T47D (cell line): ENCODE results near the gene MUSK.

Experiments
- DNase-seq, 2 experiments: peaks; one replicate each; pipeline versions ENCODE4 v3.0.0 to v3.0.0-alpha.2; 2011 to 2012; ENCODE audit warnings: low read depth in 1 of 2, low spot score in 1 of 2
- JUND ChIP-seq: IDR thresholded peaks from 2 replicates; pipeline ENCODE4 v1.6.1; 2012; ENCODE audit warnings: low read depth
- in situ Hi-C: cut with HindIII; loops from 2 replicates; pipeline ENCODE4 v1.10.0; 2016; ENCODE audit warnings: low sequenced_read_pairs, low pct_unique_long_range_greater_than_20kb

MUSK gene

DNA sequence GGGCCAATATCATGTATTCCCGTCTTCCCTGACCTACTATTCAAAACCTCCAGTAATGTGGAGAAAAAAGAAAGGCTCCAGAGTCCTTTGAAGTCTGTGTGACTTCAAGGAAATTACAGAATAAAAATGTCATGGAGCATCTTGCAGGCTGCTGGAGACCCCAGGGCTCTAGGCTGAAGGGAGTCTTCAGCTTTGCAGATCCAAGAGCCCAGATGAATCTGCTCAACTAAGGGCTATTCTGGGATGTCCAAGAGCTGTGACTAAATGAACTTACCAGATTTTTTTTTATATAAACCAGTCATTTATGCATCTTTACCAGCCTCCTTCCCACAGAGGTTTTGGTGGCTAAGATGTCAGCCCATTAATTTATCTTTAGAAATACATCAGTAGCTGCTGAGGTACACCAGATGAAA, 167.3 kb downstream of the MUSK start:
- in situ Hi-C loops = no loop called here
- no peak for TF ChIP-seq JUND
- DNase-seq = no peak

DNA sequence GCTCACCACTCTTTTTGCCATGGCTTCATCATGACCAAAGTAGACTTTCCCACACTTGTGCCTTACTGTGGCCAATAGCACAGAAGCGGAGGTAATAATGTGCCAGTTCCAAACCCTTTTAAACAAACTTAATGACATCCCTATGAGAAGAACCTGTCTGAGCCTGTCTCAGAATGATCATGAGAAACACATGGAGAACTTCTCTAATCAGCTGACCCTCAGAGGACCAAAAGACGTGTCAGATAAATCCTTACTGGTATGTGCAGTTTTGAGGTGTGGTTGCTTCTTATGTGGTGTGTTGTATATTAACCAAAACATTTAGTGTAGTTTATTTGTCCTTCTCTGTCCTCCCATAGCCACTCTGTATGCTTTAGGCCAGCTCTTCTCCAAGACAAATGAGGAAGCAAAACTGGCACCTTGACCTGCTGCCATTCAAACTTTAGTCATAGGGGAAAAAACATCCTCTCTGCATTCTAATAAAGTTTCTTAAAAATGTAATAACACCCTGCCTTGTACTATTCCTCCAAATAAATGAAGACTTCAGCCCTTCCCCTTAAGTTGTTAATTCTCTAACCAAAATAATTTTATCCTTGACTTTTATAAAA, 168.9 kb downstream of the MUSK start:
- in situ Hi-C loops = no loop called here
- DNase-seq = no peak

GRCh38 chr9:110842169-110842568, 173.6 kb downstream of the MUSK start:
- peak in 1 of 2 experiments; percentile 75 for DNase-seq
- in situ Hi-C loops = no loop called here
- TF ChIP-seq JUND = no peak

More for the DNA sequence above, 168.9 kb downstream of the MUSK start:
- no peak for TF ChIP-seq JUND

- in situ Hi-C loops = no loop called here
- no peak for TF ChIP-seq JUND
- no peak for DNase-seq
These were observed 174.4 kb downstream of the MUSK start for GRCh38 chr9:110842986-110843385.

- in situ Hi-C loops = no loop called here
- DNase-seq = no peak
- TF ChIP-seq JUND = no peak
These were observed 175.5 kb downstream of the MUSK start for GRCh38 chr9:110844121-110844520.

- no peak for DNase-seq
- in situ Hi-C loops = no loop called here
- TF ChIP-seq JUND = no peak
These were observed 177.6 kb downstream of the MUSK start for GRCh38 chr9:110846215-110846614.

DNA sequence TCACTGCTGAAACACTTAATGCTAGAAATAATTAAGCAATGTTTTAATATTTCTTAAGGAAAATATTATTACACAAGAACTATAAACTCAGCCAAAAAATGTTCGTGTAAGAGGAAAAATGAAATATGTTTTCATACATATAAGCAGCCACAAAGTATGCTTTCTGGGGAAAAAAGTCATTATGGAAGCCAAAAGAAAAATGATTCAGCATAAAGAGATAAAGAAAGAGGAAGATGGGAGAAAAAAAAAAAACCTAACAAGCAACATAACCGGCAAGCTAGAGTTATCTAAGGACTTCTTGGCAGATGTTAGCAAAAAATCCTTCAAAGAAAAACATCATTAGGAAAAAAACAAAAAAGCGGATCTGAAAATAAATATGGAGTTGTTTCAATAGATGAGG, 179.1 kb downstream of the MUSK start:
- in situ Hi-C loops = no loop called here
- DNase-seq = no peak

DNA sequence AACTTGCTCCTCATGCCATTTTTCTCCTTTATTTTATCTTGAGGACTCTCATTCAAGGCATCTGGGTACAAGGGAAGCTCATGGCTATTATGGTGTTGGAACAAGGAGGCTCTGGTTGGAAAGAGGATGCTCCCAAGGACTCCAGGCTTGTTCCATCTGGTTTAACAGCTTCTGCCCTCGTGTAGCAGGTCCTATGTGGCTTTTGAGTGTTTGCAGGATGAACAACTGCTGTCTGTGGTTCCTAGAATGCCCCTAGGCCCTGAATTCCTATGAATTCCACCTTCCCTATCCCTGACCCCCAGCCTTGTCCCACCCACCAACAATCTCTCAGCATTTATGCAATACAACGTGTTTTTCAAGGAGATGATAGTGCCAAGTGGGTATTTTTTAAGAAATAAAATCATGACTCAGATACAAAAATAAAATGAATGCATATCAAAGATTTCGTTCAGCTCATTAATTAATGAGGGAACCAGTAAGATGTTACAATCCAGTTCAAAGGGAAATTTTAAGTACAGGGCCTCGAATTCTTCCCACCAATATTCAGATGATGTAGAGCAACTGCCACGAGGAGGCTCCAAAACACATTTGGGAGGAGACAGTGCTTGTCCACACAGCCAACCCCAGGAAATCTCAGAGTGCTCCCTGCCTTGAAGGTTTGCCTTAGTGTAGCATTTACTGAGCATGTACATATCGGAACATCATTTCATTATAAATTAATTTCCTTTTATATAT, 182.0 kb downstream of the MUSK start:
- DNase-seq = peak in 1 of 2 experiments; percentile 60
- in situ Hi-C loops = no loop called here
- TF ChIP-seq JUND = no peak

More for the DNA sequence above, 179.1 kb downstream of the MUSK start:
- no peak for TF ChIP-seq JUND
